Stimulated activated CD4-positive, alpha-beta T cell treated with anti-CD3 and anti-CD28 coated beads, Interleukin-12 subunit alpha, Interleukin-12 subunit beta, amount 100 ng/mL, for 48 hours (primary cell): ENCODE data around the gene GPR82.
"Not testable (repeated sequence)": the region's sequence is repeated elsewhere in the genome, so short reads cannot be mapped to it uniquely, and the experiment has no call there.

Experiments used
- DNase-seq, 3 donors: peaks; one replicate each; pipeline ENCODE4 v3.0.0-alpha.2; 2020; ENCODE audit warnings: low read depth in 2 of 3, low spot score in 1 of 3

Gene GPR82

GRCh38 chrX:41723826-41724225 lies at the start of gene GPR82:
GPR82 (plus strand) TSS chrX:41724181; CDS start chrX:41727027, 2,846 bp downstream.
- no peak for DNase-seq

- not testable (repeated sequence) for DNase-seq
Observed at GRCh38 chrX:41676361-41676760, 47.6 kb upstream of the GPR82 start.

GRCh38 chrX:41677183-41678060 lies 46.6 kb upstream of the GPR82 start:
- DNase-seq: no peak

GRCh38 chrX:41684138-41684537 lies 39.8 kb upstream of the GPR82 start:
- DNase-seq: no peak

- no peak for DNase-seq
Observed at GRCh38 chrX:41684940-41685339, 39.0 kb upstream of the GPR82 start.

GRCh38 chrX:41686788-41687187 lies 37.2 kb upstream of the GPR82 start:
- no peak for DNase-seq

- DNase-seq: no peak
Observed at GRCh38 chrX:41688156-41688555, 35.8 kb upstream of the GPR82 start.

- DNase-seq: no peak
Observed at GRCh38 chrX:41688835-41689234, 35.1 kb upstream of the GPR82 start, which contains the start of gene GPR34. GPR34 (plus strand) TSS chrX:41688973; CDS start chrX:41695634, 6,661 bp downstream.

GRCh38 chrX:41689711-41690110 lies 34.3 kb upstream of the GPR82 start:
- no peak for DNase-seq

- DNase-seq: no peak
Observed at GRCh38 chrX:41692162-41692749, 31.7 kb upstream of the GPR82 start.

- no peak for DNase-seq
Observed at GRCh38 chrX:41693024-41693423, 31.0 kb upstream of the GPR82 start.

GRCh38 chrX:41695426-41695825 lies 28.6 kb upstream of the GPR82 start:
- DNase-seq: no peak

- no peak for DNase-seq
Observed at GRCh38 chrX:41703574-41704029, 20.4 kb upstream of the GPR82 start.

GRCh38 chrX:41705042-41705441 lies 18.9 kb upstream of the GPR82 start:
- DNase-seq: no peak

GRCh38 chrX:41705680-41706374 lies 18.2 kb upstream of the GPR82 start:
- no peak for DNase-seq

- no peak for DNase-seq
Observed at GRCh38 chrX:41707218-41707617, 16.8 kb upstream of the GPR82 start.

GRCh38 chrX:41708486-41708885 lies 15.5 kb upstream of the GPR82 start:
- no peak for DNase-seq

- no peak for DNase-seq
Observed at GRCh38 chrX:41711021-41711667, 12.8 kb upstream of the GPR82 start.

GRCh38 chrX:41716222-41716621 lies 7.8 kb upstream of the GPR82 start:
- DNase-seq: no peak

GRCh38 chrX:41716767-41717473 lies 7.1 kb upstream of the GPR82 start:
- no peak for DNase-seq
